ENCODE results near the gene PPM1E. TPM values are rescaled to one million over a fixed set of nuclear protein-coding genes. Genes with fewer than 3 reads are reported as not detected.
"Not testable (repeated sequence)": the region's sequence is repeated elsewhere in the genome, so short reads cannot be mapped to it uniquely, and the experiment has no call there.

The PPM1E gene
- total and polyA plus RNA-seq, 2 experiments from 2014 or later, result 0.27 TPM; not detected in 1

GRCh38 chr17:58728798-58729197, 26.9 kb upstream of the PPM1E start:
- TF ChIP-seq CTCF (IDR thresholded peaks at IDR 0.05; ENCODE audit: low read depth, low read length), result no peak
- no peak overlapping the region for H3K4me3 ChIP-seq
- no peaks in the 10 kb centered on the region for H3K4me1 ChIP-seq (ENCODE audit: low read depth)
- H3K9me3 ChIP-seq (ENCODE audit: low read depth), result no peaks in the 10 kb centered on the region
- no peaks in the 10 kb centered on the region for H3K36me3 ChIP-seq
- no peaks in the 10 kb centered on the region for H3K27me3 ChIP-seq
- no peak for DNase-seq (ENCODE audit: low read depth in 1 of 2, low spot score in 1 of 2)
- no peak overlapping the region for H3K27ac ChIP-seq

- no peak overlapping the region for H3K27ac ChIP-seq
- H3K9me3 ChIP-seq (ENCODE audit: low read depth), result no peaks in the 10 kb centered on the region
- DNase-seq (ENCODE audit: low read depth in 1 of 2, low spot score in 1 of 2), result no peak
- H3K4me1 ChIP-seq (ENCODE audit: low read depth), result no peaks in the 10 kb centered on the region
- no peaks in the 10 kb centered on the region for H3K27me3 ChIP-seq
- no peak for TF ChIP-seq CTCF (IDR thresholded peaks at IDR 0.05; ENCODE audit: low read depth, low read length)
- H3K4me3 ChIP-seq, result no peak overlapping the region
- no peaks in the 10 kb centered on the region for H3K36me3 ChIP-seq
These were observed 24.7 kb upstream of the PPM1E start for GRCh38 chr17:58730937-58731336.

- no peak overlapping the region for H3K4me3 ChIP-seq
These were observed 21.6 kb upstream of the PPM1E start for GRCh38 chr17:58734040-58734439.

GRCh38 chr17:58734811-58735210, 20.8 kb upstream of the PPM1E start:
- Histone ChIP-seq H3K4me3 (no peak overlapping the region), H3K4me1 (ENCODE audit: low read depth) (no peaks in the 10 kb centered on the region), H3K36me3 (no peaks in the 10 kb centered on the region), H3K27me3 (no peaks in the 10 kb centered on the region), H3K27ac (no peak overlapping the region), H3K9me3 (ENCODE audit: low read depth) (no peaks in the 10 kb centered on the region)
- TF ChIP-seq CTCF (IDR thresholded peaks at IDR 0.05; ENCODE audit: low read depth, low read length), result no peak
- DNase-seq (ENCODE audit: low read depth in 1 of 2, low spot score in 1 of 2), result no peak

More at GRCh38 chr17:58734040-58734439, 21.6 kb upstream of the PPM1E start:
- Histone ChIP-seq H3K27ac (no peak overlapping the region), H3K36me3 (no peaks in the 10 kb centered on the region), H3K4me1 (ENCODE audit: low read depth) (no peaks in the 10 kb centered on the region), H3K27me3 (no peaks in the 10 kb centered on the region), H3K9me3 (ENCODE audit: low read depth) (no peaks in the 10 kb centered on the region)
- no peak for TF ChIP-seq CTCF (IDR thresholded peaks at IDR 0.05; ENCODE audit: low read depth, low read length)
- no peak for DNase-seq (ENCODE audit: low read depth in 1 of 2, low spot score in 1 of 2)

GRCh38 chr17:58741121-58741625, 14.5 kb upstream of the PPM1E start:
- H3K27ac ChIP-seq, result no peak overlapping the region
- TF ChIP-seq CTCF (IDR thresholded peaks at IDR 0.05; ENCODE audit: low read depth, low read length), result no peak
- H3K36me3 ChIP-seq, result no peaks in the 10 kb centered on the region
- no peak overlapping the region for H3K4me3 ChIP-seq
- H3K27me3 ChIP-seq, result no peaks in the 10 kb centered on the region
- H3K9me3 ChIP-seq (ENCODE audit: low read depth), result no peaks in the 10 kb centered on the region
- H3K4me1 ChIP-seq (ENCODE audit: low read depth), result no peaks in the 10 kb centered on the region
- DNase-seq (ENCODE audit: low read depth in 1 of 2, low spot score in 1 of 2), result peak in 1 of 2 donors; percentile 37

- no peaks in the 10 kb centered on the region for H3K36me3 ChIP-seq
- no peaks in the 10 kb centered on the region for H3K9me3 ChIP-seq (ENCODE audit: low read depth)
- H3K4me3 ChIP-seq, result no peak overlapping the region
- H3K4me1 ChIP-seq (ENCODE audit: low read depth), result no peaks in the 10 kb centered on the region
- no peak overlapping the region for H3K27ac ChIP-seq
- TF ChIP-seq CTCF (IDR thresholded peaks at IDR 0.05; ENCODE audit: low read depth, low read length), result no peak
- no peak for DNase-seq (ENCODE audit: low read depth in 1 of 2, low spot score in 1 of 2)
- H3K27me3 ChIP-seq, result no peaks in the 10 kb centered on the region
These were observed 8.0 kb upstream of the PPM1E start for GRCh38 chr17:58747674-58748073.

GRCh38 chr17:58749627-58750026, 6.0 kb upstream of the PPM1E start:
- H3K27ac ChIP-seq; H3K36me3 ChIP-seq; H3K27me3 ChIP-seq; H3K4me1 ChIP-seq (ENCODE audit: low read depth); DNase-seq (ENCODE audit: low read depth in 1 of 2, low spot score in 1 of 2); H3K9me3 ChIP-seq (ENCODE audit: low read depth); H3K4me3 ChIP-seq: not testable (repeated sequence)

All from cardiac muscle cell (in vitro differentiated cells and primary cell).